GM18505 (cell line): Measurements from ENCODE around the gene AKAP9.
"Not testable (repeated sequence)": the region's sequence is repeated elsewhere in the genome, so short reads cannot be mapped to it uniquely, and the experiment has no call there.

Experiments
- ATAC-seq: cut with Tn5 transposase; IDR thresholded peaks from one replicate; pipeline ENCODE4 v1.9.1; 2021; ENCODE audit not compliant: unreplicated experiment
- POLR2A ChIP-seq: IDR thresholded peaks from 4 replicates; pipeline ENCODE4 v1.6.1; 2011; ENCODE audit warnings: borderline replicate concordance; ENCODE audit not compliant: insufficient read depth, insufficient read length; ENCODE audit errors: extremely low read depth

Gene AKAP9

DNA sequence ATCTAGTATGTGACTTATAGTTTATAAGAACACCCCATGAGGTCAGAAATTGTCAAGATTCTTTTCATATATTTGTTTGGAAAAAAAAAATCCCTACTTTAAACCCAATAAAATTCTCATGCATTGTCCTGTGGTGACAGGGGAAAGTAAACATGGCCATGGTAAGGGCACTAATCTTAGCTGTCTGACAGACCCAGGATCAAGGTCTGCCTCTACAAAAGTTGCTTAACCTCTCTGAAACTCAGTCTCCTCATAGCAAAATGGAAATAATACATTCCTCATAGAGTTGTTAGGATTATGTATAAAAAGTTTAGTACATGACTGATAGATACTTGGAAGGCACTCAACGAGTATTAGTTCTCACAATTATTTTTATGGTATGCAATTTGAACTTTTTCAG lies 22.3 kb upstream of the AKAP9 start:
- ATAC-seq = no peak

DNA sequence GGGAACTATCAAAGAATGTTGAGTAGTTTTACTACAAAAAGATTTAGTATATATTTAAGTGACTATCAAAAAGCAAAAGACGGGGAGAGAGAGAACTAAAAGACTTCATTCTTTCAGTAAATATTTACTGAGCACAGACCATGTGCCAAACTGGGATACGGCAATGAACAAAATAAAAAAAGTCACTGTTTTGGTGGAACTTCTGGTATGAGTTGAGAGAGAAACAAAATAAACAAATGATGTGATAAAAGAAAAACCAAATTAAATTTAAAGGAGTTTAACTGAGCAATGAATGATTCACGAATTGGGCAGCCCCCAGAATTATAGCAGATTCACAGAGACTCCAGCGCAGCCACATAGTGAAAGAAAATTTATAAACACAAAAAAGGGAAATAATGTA lies 17.8 kb upstream of the AKAP9 start:
- TF ChIP-seq POLR2A = no peak
- ATAC-seq = no peak

More for the DNA sequence above, 22.3 kb upstream of the AKAP9 start:
- TF ChIP-seq POLR2A = no peak

DNA sequence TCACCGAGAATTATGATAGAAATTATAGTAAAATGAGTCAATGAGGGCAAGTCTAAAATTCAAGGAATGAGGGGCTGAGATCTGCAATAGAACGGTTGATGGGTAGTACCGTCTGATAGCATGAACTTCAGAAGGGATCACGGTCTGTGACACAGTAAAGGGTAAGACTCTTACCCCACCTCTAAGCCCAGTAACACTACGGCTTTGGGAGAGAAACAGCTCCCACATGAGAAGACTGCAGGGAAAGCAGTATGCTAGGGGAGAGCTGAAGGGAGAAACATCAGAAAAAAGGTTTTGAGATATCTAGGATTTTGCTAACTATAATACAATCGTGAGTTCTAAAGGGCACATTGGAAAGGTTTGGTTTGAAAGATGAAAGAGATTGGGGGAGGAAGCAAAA lies 12.8 kb upstream of the AKAP9 start:
- TF ChIP-seq POLR2A = no peak
- no peak for ATAC-seq

DNA sequence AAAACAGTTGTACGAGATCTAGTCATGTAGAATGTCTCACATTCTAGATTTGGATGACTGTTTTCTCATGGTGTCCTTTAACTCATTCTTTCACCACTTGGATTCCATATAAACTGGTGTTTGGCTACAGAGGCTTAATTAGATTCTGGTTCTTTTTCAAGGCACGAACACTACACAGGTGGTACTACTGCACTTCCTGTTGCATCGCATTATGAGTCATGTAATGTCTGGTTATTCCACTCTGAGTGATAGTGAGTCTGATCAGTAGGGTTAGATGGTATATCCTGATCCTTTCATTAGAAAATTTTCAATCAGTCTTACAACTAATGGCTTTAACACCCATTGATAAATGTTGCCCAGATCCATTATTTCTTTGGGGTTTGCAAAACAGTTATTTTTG lies 11.2 kb upstream of the AKAP9 start:
- TF ChIP-seq POLR2A = no peak
- peak; percentile 94 for ATAC-seq

DNA sequence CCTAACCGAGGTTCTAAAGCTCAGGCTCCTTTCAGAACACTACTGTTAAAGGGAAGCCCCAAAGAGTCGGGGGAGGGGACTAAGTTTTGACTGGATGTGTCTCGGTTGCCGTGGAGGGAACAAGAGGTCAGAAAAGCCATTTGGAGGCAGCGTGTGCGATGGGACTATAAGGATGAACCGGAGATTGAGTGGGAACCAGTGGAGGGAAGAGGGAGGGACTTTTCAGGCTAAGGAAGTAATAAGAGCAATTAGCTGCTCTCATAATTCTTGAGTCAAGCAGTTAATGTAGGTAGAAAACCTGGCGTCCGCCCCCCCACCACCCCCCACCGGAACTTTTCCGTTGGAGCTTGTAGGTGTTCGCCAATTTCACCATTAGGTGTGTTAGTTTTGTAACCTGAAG lies 491 bp upstream of the AKAP9 start:
- ATAC-seq = no peak
- TF ChIP-seq POLR2A = no peak

DNA sequence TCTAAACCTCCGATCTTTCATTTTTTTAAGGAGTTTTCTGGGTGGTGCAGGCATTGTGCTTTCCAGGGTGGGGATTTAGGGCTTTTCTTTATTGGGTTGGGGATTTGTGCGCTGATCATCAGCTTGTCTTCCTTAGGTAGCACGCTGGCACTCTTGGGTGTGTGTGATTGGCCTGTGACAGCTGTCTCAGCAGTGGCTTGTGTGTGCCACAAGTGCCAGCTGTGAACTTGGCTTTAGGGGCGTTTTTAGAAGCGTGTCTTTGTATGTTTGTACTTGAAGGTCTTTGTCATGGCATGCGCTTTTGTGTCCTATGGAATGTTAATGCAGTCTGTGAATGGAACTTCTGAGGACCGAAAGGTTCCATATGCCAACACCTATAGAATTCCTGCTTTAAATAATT lies 788 bp downstream of the AKAP9 start:
- TF ChIP-seq POLR2A = no peak
- peak; percentile 26 for ATAC-seq

DNA sequence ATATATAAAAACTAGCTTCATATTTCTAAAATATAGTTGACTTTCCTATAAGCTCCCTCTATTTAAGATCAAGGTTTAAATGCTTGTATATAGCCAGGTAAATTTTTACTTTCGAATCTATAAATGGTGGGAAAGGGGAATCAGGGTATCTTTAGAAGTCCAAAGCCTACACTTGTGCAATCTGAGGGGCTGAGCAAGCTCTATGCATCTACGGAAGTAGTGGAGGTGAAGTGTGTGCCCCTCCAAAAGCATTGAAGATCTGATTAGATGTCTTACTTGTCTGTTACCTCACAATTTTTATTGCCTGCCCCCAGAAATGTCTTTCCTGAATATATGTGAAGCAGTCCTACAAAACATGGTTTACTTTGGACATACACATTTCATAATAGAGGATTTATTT lies 1.6 kb downstream of the AKAP9 start:
- no peak for ATAC-seq
- TF ChIP-seq POLR2A = no peak

DNA sequence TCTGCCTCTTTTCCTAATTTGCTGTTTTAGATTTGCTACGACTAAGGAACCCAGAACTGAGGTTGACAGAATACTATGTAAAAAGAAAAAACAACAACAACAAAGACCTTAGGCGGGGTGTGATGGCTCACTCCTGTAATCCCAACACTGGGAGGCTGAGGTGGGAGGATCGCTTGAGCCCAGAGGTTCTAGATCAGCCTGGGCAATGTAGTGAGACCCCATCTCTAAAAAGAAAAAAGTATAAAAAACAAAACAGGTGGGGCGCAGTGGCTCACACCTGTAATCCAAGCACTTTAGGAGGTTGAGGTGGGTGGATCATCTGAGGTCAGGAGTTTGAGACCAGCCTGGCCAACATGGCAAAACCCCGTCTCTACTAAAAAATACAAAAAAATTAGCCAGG lies 4.3 kb downstream of the AKAP9 start:
- not testable (repeated sequence) for ATAC-seq

DNA sequence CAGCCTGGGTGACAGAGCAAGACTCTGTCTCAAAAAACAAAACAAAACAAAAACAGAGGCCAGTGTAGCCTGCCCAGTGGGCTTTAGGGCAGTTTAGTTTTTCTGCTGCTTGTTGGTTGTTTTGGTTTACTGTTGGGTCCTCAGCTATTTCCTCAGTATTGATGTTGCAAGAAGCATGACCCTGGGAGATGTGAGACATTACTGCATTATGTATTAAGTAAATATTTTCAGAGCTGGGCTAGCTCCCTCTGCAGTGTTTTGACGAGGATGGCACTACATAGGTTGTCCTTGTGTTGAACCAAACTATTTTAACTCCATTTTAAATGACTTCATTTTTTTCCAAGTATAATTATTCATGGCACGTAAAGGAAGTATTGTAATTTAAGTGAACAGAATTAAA lies 4.8 kb downstream of the AKAP9 start:
- TF ChIP-seq POLR2A = no peak
- no peak for ATAC-seq

DNA sequence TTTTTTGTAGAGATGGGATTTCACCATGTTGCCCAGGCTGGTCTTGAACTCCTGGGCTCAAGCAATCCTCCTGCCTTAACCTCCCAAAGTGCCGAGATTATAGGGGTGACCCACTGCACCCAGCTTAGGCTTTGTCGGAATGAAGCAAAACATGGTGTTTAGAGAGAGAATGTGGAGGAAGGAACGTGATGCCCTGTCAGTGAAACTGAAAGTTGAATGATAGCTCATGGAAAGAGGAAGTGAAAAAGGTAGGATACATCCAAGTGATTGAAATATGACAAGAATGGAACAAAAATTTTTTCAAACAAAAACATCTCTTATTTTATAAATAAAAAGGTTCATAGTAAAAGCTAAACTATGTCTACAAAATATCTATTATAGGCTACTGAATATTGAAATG lies 5.9 kb downstream of the AKAP9 start:
- no peak for TF ChIP-seq POLR2A
- ATAC-seq = no peak

DNA sequence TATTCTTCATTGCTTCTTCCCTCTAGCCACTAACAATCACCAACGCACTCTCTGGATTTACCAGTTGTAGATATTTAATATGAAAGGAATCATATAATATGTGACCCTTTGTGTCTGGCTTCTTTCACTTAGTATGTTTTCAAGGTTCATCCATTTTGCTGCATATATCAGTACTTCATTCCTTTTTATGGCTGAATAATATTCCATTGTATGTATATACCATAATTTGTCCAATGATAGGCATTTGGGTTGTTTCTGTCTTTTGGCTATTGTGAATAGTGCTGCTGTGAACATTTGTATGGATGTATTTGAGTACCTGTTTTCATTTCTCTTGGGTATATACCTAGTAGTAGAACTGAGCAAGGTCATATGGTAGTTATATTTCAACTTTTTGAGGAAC lies 7.3 kb downstream of the AKAP9 start:
- ATAC-seq = no peak
- no peak for TF ChIP-seq POLR2A

DNA sequence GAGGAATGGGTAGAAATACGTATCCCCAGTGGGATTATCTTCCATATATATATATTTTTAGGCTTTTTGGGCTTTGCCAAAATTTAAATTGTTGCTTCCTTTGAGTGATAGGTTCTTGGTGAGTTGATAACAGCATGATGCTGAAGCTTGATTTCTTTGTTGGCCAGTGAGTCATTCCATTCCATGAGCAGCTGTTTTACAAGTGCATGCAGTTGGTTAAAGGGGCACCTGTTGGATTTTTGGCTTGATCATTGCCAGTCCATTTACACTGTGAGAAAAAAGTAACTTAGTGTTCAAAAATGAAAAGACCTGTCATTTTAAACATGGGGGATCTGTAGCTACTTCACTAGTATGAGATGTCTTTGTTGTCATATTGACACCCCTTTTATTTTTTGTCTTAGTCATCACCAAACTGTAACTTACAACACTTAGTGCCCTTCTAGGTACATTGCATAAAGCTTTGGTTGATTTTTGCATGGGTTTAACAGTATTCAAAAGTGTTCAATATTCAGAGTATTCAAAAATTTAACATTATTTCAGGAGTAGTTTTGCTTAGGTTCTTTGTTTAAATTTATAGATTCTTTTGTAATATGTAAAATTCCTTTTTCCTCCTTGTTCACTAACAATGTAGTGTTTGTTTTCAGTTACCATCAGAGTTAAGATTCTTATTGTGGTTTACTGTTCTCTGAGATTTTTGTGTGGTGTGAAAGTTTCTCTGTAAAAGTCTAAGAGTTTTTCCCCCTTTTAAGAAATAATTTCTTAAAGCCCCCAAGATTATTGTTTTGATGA lies 8.8 kb downstream of the AKAP9 start:
- TF ChIP-seq POLR2A = no peak
- no peak for ATAC-seq

DNA sequence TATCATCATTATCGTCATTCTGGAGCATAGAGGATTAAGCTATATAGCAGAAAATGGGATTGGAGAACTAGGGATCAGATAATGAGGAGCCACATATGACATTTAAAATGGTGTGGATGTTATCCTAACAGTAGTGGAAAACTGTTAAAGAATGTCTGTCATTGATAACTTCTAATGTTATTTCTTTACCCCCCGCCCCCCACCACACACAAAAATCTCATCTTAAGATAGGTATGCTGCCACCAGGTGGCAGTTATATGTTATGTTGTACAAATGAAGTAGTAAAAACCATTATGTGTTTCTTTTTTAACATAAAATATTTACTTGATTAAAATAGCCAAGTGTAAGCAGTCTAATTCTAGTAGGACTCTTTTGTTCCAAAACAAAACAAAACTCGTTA lies 13.0 kb downstream of the AKAP9 start:
- no peak for TF ChIP-seq POLR2A
- no peak for ATAC-seq

DNA sequence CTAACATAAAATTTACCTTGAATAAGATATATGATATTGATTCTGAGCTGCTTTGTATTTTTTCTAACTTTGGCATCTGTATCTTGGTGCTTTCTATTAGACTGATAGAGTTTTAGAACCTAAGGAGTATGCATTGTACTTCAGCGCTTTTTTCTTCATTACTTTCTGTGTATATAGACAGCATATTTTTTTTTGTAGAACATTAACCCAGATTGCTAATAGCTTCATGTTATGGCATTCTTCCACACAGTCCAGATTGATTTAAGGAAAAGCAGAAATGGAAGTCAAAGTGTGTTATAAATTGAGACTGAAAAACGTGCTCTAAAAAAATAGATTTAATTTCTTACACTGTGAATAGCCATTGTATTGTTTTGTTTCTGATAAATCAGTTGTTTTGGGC lies 15.8 kb downstream of the AKAP9 start:
- not testable (repeated sequence) for ATAC-seq

DNA sequence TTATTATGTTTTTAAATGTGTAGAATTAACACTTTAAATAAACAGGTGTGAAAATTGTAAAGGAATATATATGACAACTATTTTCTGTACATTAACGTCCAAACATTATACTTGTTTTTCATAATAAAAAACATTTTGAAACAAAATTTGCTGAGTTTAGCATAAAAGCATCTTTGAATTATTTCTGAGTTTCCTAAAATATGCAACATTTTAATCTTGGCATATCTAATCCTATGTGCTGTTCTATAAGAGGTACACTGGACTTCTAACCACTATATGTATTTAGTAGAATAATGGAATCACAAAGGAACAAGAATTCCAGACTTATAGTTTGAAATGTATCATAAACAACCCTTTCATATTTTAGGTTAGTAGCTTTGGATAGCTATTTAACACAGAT lies 16.6 kb downstream of the AKAP9 start:
- TF ChIP-seq POLR2A = no peak
- ATAC-seq = no peak

DNA sequence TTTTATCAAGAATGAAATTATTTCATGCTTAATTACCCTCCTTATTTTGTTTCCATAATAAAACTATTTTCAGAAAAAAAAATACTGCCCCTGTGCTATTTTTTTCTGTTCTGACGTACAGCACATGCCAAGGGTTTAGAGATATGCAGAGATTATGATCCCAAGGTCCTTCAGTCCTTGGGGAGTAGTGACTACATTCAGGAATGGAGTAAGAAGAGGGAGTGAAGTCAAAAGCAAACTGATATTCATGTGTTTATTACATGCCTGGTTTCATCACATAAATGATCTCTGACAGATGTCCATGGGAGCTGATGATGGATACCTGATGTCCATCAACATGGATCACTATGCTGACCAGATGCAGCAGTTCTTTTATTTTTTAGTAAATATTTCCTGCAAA lies 17.2 kb downstream of the AKAP9 start:
- ATAC-seq = no peak
- no peak for TF ChIP-seq POLR2A

DNA sequence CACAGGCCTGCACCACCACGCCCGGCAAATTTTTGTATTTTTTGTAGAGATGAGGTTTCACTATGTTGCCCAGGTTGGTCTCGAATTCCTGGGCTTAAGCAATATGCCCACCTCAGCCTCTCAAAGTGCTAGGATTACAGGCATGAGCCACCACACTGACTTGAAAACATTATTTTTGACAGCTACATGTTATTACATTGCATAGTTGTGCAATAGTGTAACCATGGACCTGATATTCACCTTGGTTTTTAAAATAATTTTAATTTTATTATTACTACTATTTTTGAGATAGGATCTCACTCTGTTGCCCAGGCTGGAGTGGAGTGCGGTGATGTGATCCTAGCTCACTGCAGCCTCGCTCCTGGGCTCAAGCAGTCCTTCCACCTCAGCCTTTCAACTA lies 18.4 kb downstream of the AKAP9 start:
- TF ChIP-seq POLR2A = no peak
- no peak for ATAC-seq
